ENCODE data around the gene NOP9.

Gene NOP9

GRCh38 chr14:24264298-24264697 lies 35.4 kb upstream of the NOP9 start:
- no peak for DNase-seq

DNA sequence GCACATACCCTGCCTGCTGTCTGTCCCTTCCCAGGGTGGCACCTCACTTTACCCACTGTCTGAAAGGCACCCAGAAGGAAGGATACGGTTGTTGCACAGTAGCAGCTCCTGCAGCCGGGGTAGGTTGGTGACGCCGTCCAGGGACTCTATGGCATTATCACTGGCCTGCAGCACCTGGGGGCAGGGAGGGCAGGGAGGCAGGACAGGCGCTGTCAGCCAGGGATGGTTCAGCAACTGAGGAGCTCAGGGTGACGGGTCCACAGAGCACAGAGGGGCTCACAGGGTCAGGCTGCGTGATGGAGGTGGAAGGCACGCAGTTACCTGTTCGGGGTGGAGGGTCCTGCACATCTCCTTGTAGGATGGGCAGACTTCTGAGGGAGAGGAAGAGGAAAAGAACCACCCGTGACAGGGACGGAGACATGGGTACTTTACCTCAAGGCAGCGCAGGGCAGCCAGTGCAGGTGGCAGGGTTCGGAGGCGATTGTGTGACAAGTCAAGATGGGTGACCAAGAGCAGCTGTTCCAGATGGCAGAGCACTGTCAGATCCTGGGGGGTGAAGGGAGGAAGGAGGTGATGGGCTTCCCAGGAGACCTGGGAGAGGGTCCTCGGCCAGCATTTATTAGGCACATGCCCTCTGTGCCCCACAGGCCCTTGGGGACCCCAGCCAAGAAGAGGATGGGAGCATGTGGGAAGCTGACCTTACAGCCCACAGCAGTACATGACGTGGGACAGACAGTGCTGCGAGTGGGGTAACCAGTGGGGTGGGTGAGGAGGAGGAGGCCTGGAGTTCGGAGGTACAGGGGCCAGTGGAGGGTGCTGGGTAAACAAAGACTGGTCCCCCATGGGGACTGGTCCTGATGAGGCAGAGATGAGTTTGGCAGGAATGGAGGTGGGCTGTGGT lies 33.1 kb upstream of the NOP9 start:
- DNase-seq = no peak

DNA sequence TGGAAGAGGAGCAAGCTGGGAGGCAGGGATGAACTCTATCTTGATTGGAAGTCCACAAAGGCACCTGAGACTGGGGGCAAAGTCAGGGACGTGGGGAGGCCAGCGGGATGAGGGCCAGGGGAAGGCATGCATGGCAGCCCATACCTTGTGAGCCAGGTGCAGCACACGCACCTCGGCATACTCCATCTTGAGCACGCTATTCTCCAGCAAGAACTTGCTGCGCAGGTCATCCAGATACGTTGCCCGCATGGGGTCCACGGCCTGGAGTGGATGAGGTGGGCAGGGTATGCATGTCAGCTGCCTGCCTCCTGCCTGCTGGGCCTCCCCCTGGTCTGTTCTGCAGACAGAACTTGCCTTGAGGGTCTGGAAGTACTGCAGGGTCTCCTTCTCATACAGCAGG lies 32.1 kb upstream of the NOP9 start:
- DNase-seq = no peak

DNA sequence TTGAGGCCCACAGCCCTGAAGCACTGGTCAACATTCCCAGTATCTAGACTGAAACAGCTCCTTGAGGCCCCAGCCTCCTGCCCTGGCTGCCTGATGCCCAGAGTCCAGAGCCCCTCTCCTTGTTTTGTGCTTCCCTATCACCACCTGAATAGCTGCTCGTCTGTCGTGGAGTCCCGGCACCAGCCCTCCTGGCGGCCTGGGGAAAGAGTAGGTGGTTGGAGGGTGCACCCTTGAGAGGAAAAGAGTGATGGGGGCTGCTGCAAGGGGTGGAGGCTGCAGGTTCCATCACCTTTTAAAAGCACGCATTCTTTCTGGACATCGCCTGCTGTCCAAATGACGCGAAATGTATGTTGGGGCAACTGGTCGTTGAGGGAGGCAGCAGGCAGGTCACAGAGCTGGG lies 31.4 kb upstream of the NOP9 start:
- DNase-seq = no peak

DNA sequence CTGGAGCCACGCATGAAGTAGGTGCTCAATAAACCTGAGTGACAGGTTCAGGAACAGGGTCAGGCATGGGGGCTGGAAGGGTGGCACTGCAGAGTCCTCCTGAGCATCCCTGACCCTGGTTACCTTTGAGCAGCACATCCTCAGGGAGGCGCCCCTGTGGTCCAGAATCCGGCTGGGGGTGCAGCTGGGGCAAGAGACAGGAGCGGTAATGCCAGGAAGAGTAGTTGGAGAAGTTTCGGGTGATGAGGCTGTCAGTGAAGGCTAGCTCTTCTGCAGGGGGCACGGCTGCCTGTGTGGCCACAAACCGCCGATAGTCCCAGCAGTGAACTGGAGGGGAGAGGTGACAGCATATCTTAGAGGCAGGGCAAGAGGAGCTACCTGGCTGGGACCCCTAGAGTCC lies 30.3 kb upstream of the NOP9 start:
- DNase-seq = no peak

- DNase-seq = no peak
These were observed 29.6 kb upstream of the NOP9 start for GRCh38 chr14:24269910-24270536.

DNA sequence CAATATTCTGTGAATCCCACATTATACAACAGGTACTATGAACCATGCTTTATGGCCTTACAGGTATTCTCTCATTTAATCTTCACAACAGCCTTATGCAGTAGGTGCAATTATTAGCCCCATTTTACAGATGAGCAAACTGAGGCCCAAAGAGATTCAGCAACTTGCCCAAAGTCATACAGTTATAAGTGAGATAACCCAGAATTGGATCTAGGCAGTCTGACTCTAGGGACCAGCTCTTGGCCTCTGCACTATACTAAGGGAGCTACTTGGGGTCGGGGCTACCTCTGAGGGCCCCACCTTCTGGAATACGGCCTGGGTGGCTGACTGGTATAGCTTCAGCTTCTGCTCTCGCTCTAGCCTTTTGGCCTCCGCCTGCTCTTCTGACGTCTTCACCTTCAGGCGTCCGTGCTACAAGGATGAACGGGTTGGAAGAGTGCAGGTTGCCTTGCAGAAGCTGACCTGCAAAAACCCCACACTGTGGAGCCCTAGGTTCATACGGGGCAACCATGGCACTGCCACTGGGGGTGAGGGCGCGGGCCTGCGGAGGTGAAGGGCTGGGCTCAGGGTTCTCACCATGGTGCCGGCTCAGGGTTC lies 29.0 kb upstream of the NOP9 start:
- DNase-seq = no peak

GRCh38 chr14:24271134-24271833 lies 28.4 kb upstream of the NOP9 start, which contains the start of gene RABGGTA:
Gene RABGGTA, minus strand, starts transcription at chr14:24271597. Its CDS starts 482 bp downstream, at chr14:24271115.
- peak; percentile 96 for DNase-seq

DNA sequence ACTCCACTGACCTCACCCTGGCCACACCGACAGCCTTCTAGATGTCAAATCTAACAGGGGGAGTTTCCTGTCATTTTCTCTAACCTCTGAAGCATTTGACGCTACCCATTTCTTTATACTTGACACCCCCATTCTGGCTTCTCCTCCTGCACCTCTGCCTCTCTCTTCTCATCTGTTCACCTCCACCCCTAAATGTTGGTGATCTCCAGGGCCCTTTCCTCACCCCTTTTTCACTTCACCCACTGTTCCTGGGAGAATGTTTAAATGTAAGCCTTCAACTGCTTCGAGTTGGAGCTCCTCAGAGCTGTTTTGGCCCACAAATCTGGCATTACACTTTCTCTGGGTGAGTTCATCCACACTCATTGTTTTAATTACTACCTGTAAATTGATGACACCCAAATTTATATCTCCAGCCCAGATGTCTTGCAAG lies 27.8 kb upstream of the NOP9 start:
- no peak for DNase-seq

GRCh38 chr14:24272467-24272866 lies 27.2 kb upstream of the NOP9 start:
- DNase-seq = no peak

GRCh38 chr14:24273422-24273998 lies 26.1 kb upstream of the NOP9 start:
- peak; percentile 7 for DNase-seq

DNA sequence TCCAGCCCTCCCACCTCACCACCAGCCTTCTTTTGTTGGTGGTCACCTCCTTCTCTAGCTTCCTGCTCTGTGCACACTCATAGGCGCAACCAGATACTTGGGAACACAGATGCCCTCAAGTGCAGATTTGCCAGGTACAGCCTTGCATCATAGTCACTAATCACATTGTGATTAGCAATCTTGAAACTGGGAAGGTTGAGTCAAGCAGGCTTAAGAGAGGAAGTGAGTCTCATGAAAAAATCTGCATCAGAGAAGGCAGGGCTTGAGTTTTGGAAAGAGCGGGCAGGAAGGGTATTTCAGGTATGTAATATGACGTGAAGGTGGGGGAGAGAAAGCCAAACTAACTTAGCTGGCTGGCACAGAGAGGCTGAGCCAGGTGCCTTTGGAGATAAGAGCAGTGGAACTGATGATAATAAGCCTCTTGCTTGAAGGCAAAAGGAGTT lies 25.5 kb upstream of the NOP9 start:
- peak; percentile 63 for DNase-seq

DNA sequence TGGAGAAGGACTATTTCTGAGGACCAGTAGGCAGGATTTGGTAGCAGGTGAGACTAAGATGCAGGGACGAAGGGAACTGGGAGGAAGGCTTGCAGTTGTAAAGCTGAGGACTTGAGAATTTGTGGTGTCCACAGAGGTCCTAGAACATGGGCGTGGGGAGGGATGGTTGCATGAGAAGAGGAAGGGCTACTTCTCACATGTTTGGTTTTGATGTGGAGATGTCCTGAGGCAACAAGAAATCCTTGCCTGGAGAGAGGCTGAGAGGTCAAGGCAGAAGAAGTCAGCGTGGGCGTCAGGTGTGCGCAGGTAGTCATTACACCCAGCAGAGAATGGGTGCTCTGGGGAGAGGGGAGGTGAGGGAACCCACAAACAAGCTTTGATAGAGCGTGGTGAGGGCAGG lies 22.6 kb upstream of the NOP9 start:
- DNase-seq = no peak

GRCh38 chr14:24277606-24278321 lies 21.9 kb upstream of the NOP9 start:
- no peak for DNase-seq

GRCh38 chr14:24278424-24278823 lies 21.2 kb upstream of the NOP9 start:
- DNase-seq = no peak

- DNase-seq = peak; percentile 70
These were observed 20.1 kb upstream of the NOP9 start for GRCh38 chr14:24279301-24280186.

GRCh38 chr14:24280797-24281460 lies 18.7 kb upstream of the NOP9 start:
- DNase-seq = no peak

- DNase-seq = no peak
These were observed 18.0 kb upstream of the NOP9 start for GRCh38 chr14:24281636-24282035.

- no peak for DNase-seq
These were observed 16.9 kb upstream of the NOP9 start for GRCh38 chr14:24282736-24283135.

DNA sequence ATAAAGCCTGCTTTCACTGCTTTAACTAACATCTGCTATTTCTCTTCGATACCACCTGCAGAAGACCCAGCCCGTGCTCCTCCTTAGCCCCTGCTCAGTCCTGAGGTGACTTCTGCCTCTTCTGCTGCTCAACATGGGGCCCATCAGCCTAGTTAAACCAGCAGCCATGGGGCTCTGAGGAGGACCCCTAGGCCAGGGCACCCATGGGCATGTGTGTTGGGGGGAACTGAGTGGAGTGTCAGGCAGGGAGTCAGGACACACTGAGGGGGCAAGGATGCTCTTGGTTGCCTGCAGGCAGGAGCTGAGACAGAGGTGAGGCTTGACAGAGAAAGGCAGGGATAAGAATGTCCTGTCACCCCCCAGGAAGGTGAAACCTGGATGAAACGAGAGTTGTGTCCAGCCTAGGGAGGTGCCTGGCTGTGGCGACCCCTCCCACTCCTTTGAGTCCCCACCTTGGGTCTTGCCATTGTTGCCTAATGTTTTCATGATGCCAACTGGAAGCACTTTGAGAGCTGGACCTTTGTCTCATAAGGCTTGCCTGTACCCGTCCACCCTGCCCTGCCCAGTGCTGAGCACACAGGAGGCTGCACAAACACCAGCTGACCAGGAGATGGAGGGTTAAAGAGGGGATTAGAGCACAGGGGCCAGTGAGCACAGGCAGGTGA lies 15.7 kb upstream of the NOP9 start:
- DNase-seq = no peak
